Measurements from ENCODE around the gene GNAI2. TPM values are rescaled to one million over a fixed set of nuclear protein-coding genes. Genes with fewer than 3 reads are reported as not detected.

Gene GNAI2
- polyA plus RNA-seq, 4 donors = 23.9 to 117 (median 81.9) TPM

GRCh38 chr3:50297896-50298725, 62.1 kb downstream of the GNAI2 start:
- FAIRE-seq (no peak), DNase-seq (peak in 1 of 2 donors; percentile 38)

GRCh38 chr3:50298836-50299637, 63.0 kb downstream of the GNAI2 start, which contains the start of the genes HYAL3 and NAA80:
TSS of gene HYAL3 (minus strand) at chr3:50299405. CDS start at chr3:50295602, 3,803 bp downstream.
TSS of gene NAA80 (minus strand) at chr3:50299405. CDS start at chr3:50297463, 1,942 bp downstream.
- peak; percentile 100 for DNase-seq
- Histone ChIP-seq H3K36me3 (ENCODE audit: control insufficient read depth in 3 of 3, insufficient read depth in 2 of 3, low read depth in 1 of 3, low read length in 3 of 3) (peaks cover 0 to 22% (median 0%) of the 10 kb centered on the region in 3 donors), H3K27me3 (ENCODE audit: control insufficient read depth in 3 of 3, insufficient read depth in 3 of 3, low read length in 3 of 3) (no peaks in the 10 kb centered on the region), H3K4me3 (ENCODE audit: low read depth in 1 of 3, low read length in 3 of 3) (peak within 1 kb of the TSS in 2 of 3 donors; percentile 51 to 90), H3K4me1 (ENCODE audit: control insufficient read depth in 3 of 3, insufficient read depth in 2 of 3, low read depth in 1 of 3, low read length in 2 of 3) (peaks cover 7 to 47% (median 9%) of the 10 kb centered on the region in 3 donors), H3K27ac (ENCODE audit: low read depth in 1 of 3, low read length in 2 of 3) (peak within 1 kb of the TSS; percentile 90 to 94 (median 91)), H3K9me3 (ENCODE audit: control insufficient read depth in 2 of 2, insufficient read depth in 1 of 2, low read depth in 1 of 2, low read length in 1 of 2) (no peaks in the 10 kb centered on the region)
- 0 to 1% (median 0%) methylated on average over 50 to 61 of the region's 61 CpGs for WGBS, 3 donors
- peak; percentile 81 for FAIRE-seq

More at GRCh38 chr3:50297896-50298725, 62.1 kb downstream of the GNAI2 start:
- Histone ChIP-seq H3K36me3 (ENCODE audit: control insufficient read depth in 3 of 3, insufficient read depth in 2 of 3, low read depth in 1 of 3, low read length in 3 of 3) (peaks cover 0 to 22% (median 0%) of the 10 kb centered on the region in 3 donors), H3K4me1 (ENCODE audit: control insufficient read depth in 3 of 3, insufficient read depth in 2 of 3, low read depth in 1 of 3, low read length in 2 of 3) (peaks cover 7 to 42% (median 9%) of the 10 kb centered on the region in 3 donors), H3K9me3 (ENCODE audit: control insufficient read depth in 2 of 2, insufficient read depth in 1 of 2, low read depth in 1 of 2, low read length in 1 of 2) (no peaks in the 10 kb centered on the region), H3K27me3 (ENCODE audit: control insufficient read depth in 3 of 3, insufficient read depth in 3 of 3, low read length in 3 of 3) (no peaks in the 10 kb centered on the region), H3K4me3 (ENCODE audit: low read depth in 1 of 3, low read length in 3 of 3) (peak overlapping the region in 2 of 3 donors; percentile 51 to 90), H3K27ac (ENCODE audit: low read depth in 1 of 3, low read length in 2 of 3) (peak overlapping the region in 2 of 3 donors; percentile 90 to 94)
- 48 to 50% (median 48%) methylated on average over 9 of the region's 9 CpGs for WGBS, 3 donors

- Histone ChIP-seq H3K4me3 (ENCODE audit: low read depth in 1 of 3, low read length in 3 of 3) (peak overlapping the region in 2 of 3 donors; percentile 47), H3K36me3 (ENCODE audit: control insufficient read depth in 3 of 3, insufficient read depth in 2 of 3, low read depth in 1 of 3, low read length in 3 of 3) (peaks cover 0 to 22% (median 0%) of the 10 kb centered on the region in 3 donors), H3K9me3 (ENCODE audit: control insufficient read depth in 2 of 2, insufficient read depth in 1 of 2, low read depth in 1 of 2, low read length in 1 of 2) (no peaks in the 10 kb centered on the region), H3K27me3 (ENCODE audit: control insufficient read depth in 3 of 3, insufficient read depth in 3 of 3, low read length in 3 of 3) (no peaks in the 10 kb centered on the region), H3K4me1 (ENCODE audit: control insufficient read depth in 3 of 3, insufficient read depth in 2 of 3, low read depth in 1 of 3, low read length in 2 of 3) (peaks cover 7 to 47% (median 9%) of the 10 kb centered on the region in 3 donors), H3K27ac (ENCODE audit: low read depth in 1 of 3, low read length in 2 of 3) (peak overlapping the region; percentile 82 to 91 (median 84))
- DNase-seq = no peak
- 0 to 1% (median 1%) methylated on average over 11 to 12 of the region's 12 CpGs for WGBS, 3 donors
- FAIRE-seq = no peak
Measured at GRCh38 chr3:50299638-50299928, 63.6 kb downstream of the GNAI2 start.

- no peak for FAIRE-seq
Measured at GRCh38 chr3:50299929-50300680, 64.1 kb downstream of the GNAI2 start.

GRCh38 chr3:50300681-50301254, 64.8 kb downstream of the GNAI2 start:
- no peak for DNase-seq
- WGBS, 3 donors = 83 to 93% (median 84%) methylated on average over 6 of the region's 6 CpGs
- no peaks in the 10 kb centered on the region for H3K27me3 ChIP-seq (ENCODE audit: control insufficient read depth in 3 of 3, insufficient read depth in 3 of 3, low read length in 3 of 3)
- peaks cover 0 to 22% (median 0%) of the 10 kb centered on the region in 3 donors for H3K36me3 ChIP-seq (ENCODE audit: control insufficient read depth in 3 of 3, insufficient read depth in 2 of 3, low read depth in 1 of 3, low read length in 3 of 3)
- H3K9me3 ChIP-seq (ENCODE audit: control insufficient read depth in 2 of 2, insufficient read depth in 1 of 2, low read depth in 1 of 2, low read length in 1 of 2) = no peaks in the 10 kb centered on the region
- H3K4me1 ChIP-seq (ENCODE audit: control insufficient read depth in 3 of 3, insufficient read depth in 2 of 3, low read depth in 1 of 3, low read length in 2 of 3) = peaks cover 7 to 47% (median 9%) of the 10 kb centered on the region in 3 donors
- FAIRE-seq = no peak
- H3K27ac ChIP-seq (ENCODE audit: low read depth in 1 of 3, low read length in 2 of 3) = peak overlapping the region in 2 of 3 donors; percentile 84 to 91
- H3K4me3 ChIP-seq (ENCODE audit: low read depth in 1 of 3, low read length in 3 of 3) = peak overlapping the region in 1 of 3 donors; percentile 47

More at GRCh38 chr3:50299929-50300680, 64.1 kb downstream of the GNAI2 start:
- H3K4me1 ChIP-seq (ENCODE audit: control insufficient read depth in 3 of 3, insufficient read depth in 2 of 3, low read depth in 1 of 3, low read length in 2 of 3) = peaks cover 7 to 47% (median 9%) of the 10 kb centered on the region in 3 donors
- 49 to 55% (median 50%) methylated on average over 12 of the region's 12 CpGs for WGBS, 3 donors
- H3K27ac ChIP-seq (ENCODE audit: low read depth in 1 of 3, low read length in 2 of 3) = peak overlapping the region; percentile 82 to 91 (median 84)
- H3K4me3 ChIP-seq (ENCODE audit: low read depth in 1 of 3, low read length in 3 of 3) = peak overlapping the region in 2 of 3 donors; percentile 47
- DNase-seq = peak; percentile 39 to 58
- H3K36me3 ChIP-seq (ENCODE audit: control insufficient read depth in 3 of 3, insufficient read depth in 2 of 3, low read depth in 1 of 3, low read length in 3 of 3) = peaks cover 0 to 22% (median 0%) of the 10 kb centered on the region in 3 donors
- no peaks in the 10 kb centered on the region for H3K27me3 ChIP-seq (ENCODE audit: control insufficient read depth in 3 of 3, insufficient read depth in 3 of 3, low read length in 3 of 3)
- H3K9me3 ChIP-seq (ENCODE audit: control insufficient read depth in 2 of 2, insufficient read depth in 1 of 2, low read depth in 1 of 2, low read length in 1 of 2) = no peaks in the 10 kb centered on the region

- 87 to 91% (median 88%) methylated on average over 29 to 32 of the region's 32 CpGs for WGBS, 3 donors
- H3K9me3 ChIP-seq (ENCODE audit: control insufficient read depth in 2 of 2, insufficient read depth in 1 of 2, low read depth in 1 of 2, low read length in 1 of 2) = no peaks in the 10 kb centered on the region
Measured at GRCh38 chr3:50302095-50303012, 66.3 kb downstream of the GNAI2 start.

More at GRCh38 chr3:50302095-50303012, 66.3 kb downstream of the GNAI2 start:
- DNase-seq (no peak), FAIRE-seq (no peak)
- no peaks in the 10 kb centered on the region for H3K27me3 ChIP-seq (ENCODE audit: control insufficient read depth in 3 of 3, insufficient read depth in 3 of 3, low read length in 3 of 3)
- peak overlapping the region in 2 of 3 donors; percentile 37 to 67 for H3K27ac ChIP-seq (ENCODE audit: low read depth in 1 of 3, low read length in 2 of 3)
- no peak overlapping the region for H3K4me3 ChIP-seq (ENCODE audit: low read depth in 1 of 3, low read length in 3 of 3)
- H3K4me1 ChIP-seq (ENCODE audit: control insufficient read depth in 3 of 3, insufficient read depth in 2 of 3, low read depth in 1 of 3, low read length in 2 of 3) = peaks cover 7 to 47% (median 9%) of the 10 kb centered on the region in 3 donors
- peaks cover 0 to 6% (median 0%) of the 10 kb centered on the region in 3 donors for H3K36me3 ChIP-seq (ENCODE audit: control insufficient read depth in 3 of 3, insufficient read depth in 2 of 3, low read depth in 1 of 3, low read length in 3 of 3)

Measured in small intestine (tissue), 7 donors.